Left renal cortex interstitium (tissue), 4 donors: Measurements from ENCODE around the gene KCNK7. TPM values are rescaled to one million over a fixed set of nuclear protein-coding genes. Genes with fewer than 3 reads are reported as not detected.
A peak's percentile ranks its signal among the peaks of the same experiment; 100 is the strongest.

Experiments used
- DNase-seq, 4 donors: peaks; one replicate each; pipeline ENCODE4 v3.0.0-alpha.2; 2013; ENCODE audit warnings: low read depth in 4 of 4, low spot score in 2 of 4, missing footprints in 1 of 4
- polyA plus RNA-seq, 4 donors: library from polyadenylated mRNA; unstranded; fragments of 120-200 nt; gene quantifications; one replicate each; pipeline ENCODE4 v1.2.1, GENCODE V29; 2013; ENCODE audit not compliant: insufficient read length in 4 of 4

Gene KCNK7
- polyA plus RNA-seq, 4 donors = 0.14 to 0.34 (median 0.21) TPM; not detected in 1

DNA sequence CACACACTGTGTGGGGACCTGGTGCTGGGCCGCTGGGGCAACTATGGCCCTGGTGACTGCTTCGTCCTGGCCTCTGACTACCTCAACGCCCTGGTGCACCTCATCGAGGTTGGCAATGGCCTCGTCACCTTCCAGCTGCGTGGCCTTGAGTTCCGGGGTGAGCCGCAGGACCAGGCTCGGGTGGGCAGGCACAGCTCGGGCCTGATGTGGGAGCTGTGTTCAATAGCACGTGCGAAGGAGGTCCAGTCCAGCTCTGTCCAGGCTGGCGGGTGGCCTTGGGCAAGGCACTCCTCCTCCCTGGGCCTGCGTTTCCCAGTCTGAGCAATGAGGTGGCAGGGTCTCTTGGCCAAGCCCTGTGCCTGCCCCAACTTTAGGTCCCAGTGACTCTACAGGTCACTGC is 34.0 kb upstream of the KCNK7 start:
- no peak for DNase-seq

GRCh38 chr11:65627202-65627601 is 31.6 kb upstream of the KCNK7 start:
- DNase-seq = no peak

GRCh38 chr11:65625628-65626342 is 30.2 kb upstream of the KCNK7 start:
- no peak for DNase-seq

GRCh38 chr11:65624931-65625627 is 29.5 kb upstream of the KCNK7 start:
- DNase-seq = no peak

GRCh38 chr11:65623852-65624616 is 28.4 kb upstream of the KCNK7 start:
- no peak for DNase-seq

- DNase-seq = no peak
These were observed 27.6 kb upstream of the KCNK7 start for GRCh38 chr11:65623177-65623576.

DNA sequence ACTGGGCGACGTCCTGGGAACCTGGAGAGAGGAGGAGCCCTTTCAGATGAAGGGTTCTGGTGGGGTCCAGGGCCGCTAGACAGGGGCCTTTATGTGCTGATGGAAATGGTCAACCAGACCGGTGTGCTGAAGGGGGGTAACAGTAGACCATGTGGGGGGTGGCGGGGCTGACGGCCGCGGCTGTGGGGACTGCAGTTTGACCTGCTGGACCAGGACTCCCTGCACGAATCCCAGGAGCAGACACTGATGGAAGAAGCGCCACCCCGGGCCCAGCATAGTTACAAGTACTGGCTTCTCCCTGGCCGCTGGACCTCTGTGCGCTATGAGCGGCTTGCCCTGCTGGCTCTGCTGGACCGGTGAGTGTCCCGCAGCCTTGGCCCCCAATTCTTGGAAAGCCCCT is 26.4 kb upstream of the KCNK7 start:
- no peak for DNase-seq

GRCh38 chr11:65621460-65621859 is 25.9 kb upstream of the KCNK7 start:
- no peak for DNase-seq

DNA sequence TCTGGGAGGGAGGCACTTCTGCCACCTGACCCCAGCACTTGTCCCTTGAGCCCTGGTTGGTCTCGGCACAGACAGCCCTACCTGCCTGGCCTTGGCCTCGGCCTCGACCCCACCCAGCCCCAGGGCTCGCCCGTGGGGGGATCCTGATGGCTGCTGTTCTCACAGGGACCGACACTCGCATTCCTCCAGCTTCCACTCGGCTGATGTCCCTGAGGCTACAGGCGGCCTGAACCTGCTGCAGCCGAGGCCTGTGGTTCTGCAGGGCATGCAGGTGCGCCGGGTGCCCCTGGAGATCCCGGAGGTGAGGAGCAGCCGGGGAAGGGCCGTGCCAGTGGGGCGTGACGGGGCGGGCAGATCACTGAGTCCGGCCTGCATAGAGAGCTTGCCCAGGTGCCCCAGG is 25.1 kb upstream of the KCNK7 start:
- DNase-seq = no peak

- DNase-seq = no peak
These were observed 23.8 kb upstream of the KCNK7 start for GRCh38 chr11:65619281-65619928.

- no peak for DNase-seq
These were observed 23.2 kb upstream of the KCNK7 start for GRCh38 chr11:65618763-65619162.

DNA sequence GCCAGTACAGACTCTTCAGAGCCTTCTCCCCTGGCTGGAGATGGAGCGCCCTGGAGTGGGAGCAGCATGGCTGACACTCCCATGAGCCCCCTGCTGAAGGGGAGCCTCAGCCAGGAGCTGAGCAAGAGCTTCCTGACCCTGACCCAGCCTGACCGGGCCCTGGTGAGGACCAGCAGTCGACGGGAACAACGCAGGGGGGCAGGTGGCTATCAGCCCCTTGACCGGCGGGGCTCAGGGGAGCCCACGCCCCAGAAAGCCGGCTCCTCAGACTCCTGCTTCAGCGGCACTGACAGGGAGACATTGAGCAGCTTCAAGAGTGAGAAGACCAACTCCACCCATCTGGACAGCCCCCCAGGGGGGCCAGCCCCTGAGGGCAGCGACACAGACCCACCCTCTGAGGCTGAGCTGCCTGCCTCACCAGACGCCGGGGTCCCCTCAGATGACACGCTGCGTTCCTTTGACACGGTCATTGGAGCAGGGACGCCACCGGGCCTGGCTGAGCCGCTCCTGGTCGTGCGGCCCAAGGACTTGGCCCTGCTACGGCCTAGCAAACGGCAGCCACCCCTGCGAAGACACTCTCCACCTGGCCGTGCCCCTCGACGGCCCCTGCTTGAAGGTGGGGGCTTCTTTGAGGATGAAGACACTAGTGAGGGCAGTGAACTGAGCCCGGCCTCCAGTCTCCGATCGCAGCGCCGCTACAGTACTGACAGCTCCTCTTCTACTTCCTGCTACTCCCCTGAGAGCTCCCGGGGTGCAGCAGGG is 22.6 kb upstream of the KCNK7 start:
- no peak for DNase-seq

GRCh38 chr11:65617136-65617850 is 21.7 kb upstream of the KCNK7 start:
- no peak for DNase-seq

DNA sequence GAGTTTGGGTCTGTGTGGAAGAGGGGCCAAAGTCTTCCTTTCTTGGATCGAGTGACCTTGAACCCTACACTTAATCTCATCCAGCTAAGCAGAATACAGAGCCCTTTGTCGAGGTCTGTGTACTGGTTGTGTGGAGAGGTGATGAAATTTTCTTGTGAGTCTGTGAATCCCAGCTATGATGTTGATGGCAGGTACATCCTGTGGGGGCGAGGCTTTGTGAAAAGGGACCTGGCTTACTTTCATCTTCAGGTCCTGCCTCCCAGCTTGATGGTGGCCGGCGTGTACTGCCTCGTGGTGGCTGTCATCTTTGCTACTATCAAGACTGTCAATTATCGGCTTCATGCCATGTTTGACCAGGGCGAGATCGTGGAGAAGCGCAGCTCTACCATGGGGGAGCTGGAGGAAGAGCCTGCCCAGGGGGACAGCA is 21.0 kb upstream of the KCNK7 start:
- DNase-seq = no peak

DNA sequence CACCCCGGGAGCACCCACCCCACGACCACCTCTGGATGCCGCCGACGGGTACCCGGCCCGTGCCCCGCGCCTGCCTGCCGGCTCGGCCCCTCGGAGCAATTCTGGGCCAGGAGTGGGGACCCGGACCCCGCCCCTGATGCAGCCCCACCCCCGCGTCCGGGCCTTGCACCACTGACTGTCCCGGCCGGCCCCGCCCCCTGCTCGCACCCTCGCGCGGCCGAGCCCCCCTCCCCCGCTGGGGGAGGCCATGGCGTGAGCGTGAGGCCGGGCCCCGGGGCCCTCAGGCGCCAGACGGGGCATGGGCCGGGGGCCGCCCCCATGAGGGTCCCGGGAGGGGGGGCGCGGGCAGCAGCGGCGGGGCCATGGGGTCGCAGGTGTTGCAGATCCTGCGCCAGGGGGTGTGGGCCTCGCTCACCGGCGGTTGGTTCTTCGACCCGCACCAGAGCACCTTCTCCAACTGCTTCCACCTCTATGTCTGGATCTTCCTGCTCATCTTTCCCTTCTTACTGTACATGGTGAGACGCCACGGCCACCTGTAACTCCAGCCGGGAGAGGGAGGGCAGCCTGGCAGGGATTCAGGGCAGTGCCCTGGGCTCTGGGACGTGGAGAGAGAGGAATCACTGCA is 20.5 kb upstream of the KCNK7 start:
- DNase-seq = no peak

- DNase-seq = peak; percentile 100
These were observed 19.8 kb upstream of the KCNK7 start, which contains the start of gene PCNX3 for GRCh38 chr11:65615229-65615949. TSS of gene PCNX3 (plus strand) at chr11:65615776. CDS start at chr11:65616312, 536 bp downstream.

- no peak for DNase-seq
These were observed 17.7 kb upstream of the KCNK7 start for GRCh38 chr11:65613091-65613928.

- DNase-seq = no peak
These were observed 17.1 kb upstream of the KCNK7 start for GRCh38 chr11:65612691-65613090.
